ENCODE measurements around the gene CCDC149. TPM values are rescaled to one million over a fixed set of nuclear protein-coding genes. Genes with fewer than 3 reads are reported as not detected.

Gene CCDC149
- total RNA-seq, 1 experiment from 2014 or later, result 3.6 TPM

GRCh38 chr4:24858550-24858949, 54.3 kb downstream of the CCDC149 start:
- in situ Hi-C loops (cut with HindIII; ENCODE audit: low pct_unique_long_range_greater_than_20kb, low sequenced_read_pairs), result no loop called here
- H3K27me3 ChIP-seq (ENCODE audit: control insufficient read depth, insufficient read depth, low read length), result no peaks in the 10 kb centered on the region
- BruUV-seq (replicated peaks), result no TSS peak
- DNase-seq (ENCODE audit: low read depth, low spot score) (no peak), ATAC-seq (no peak)
- POLR2A ChIA-PET, result no interaction called here
- H3K36me3 ChIP-seq (ENCODE audit: control insufficient read depth, insufficient read depth, low read length), result no peaks in the 10 kb centered on the region
- H3K27ac ChIP-seq (ENCODE audit: low read length), result no peak overlapping the region
- H3K9me3 ChIP-seq (ENCODE audit: control insufficient read depth, insufficient read depth, low read depth, low read length), result no peaks in the 10 kb centered on the region
- H3K4me3 ChIP-seq (ENCODE audit: low read depth in 2 of 2, low read length in 2 of 2), result no peak overlapping the region
- intact Hi-C loops (cut with micrococcal nuclease; ENCODE audit: unreplicated experiment), result no loop called here
- CTCF ChIA-PET, result no interaction called here
- TF ChIP-seq, protein P1, sequence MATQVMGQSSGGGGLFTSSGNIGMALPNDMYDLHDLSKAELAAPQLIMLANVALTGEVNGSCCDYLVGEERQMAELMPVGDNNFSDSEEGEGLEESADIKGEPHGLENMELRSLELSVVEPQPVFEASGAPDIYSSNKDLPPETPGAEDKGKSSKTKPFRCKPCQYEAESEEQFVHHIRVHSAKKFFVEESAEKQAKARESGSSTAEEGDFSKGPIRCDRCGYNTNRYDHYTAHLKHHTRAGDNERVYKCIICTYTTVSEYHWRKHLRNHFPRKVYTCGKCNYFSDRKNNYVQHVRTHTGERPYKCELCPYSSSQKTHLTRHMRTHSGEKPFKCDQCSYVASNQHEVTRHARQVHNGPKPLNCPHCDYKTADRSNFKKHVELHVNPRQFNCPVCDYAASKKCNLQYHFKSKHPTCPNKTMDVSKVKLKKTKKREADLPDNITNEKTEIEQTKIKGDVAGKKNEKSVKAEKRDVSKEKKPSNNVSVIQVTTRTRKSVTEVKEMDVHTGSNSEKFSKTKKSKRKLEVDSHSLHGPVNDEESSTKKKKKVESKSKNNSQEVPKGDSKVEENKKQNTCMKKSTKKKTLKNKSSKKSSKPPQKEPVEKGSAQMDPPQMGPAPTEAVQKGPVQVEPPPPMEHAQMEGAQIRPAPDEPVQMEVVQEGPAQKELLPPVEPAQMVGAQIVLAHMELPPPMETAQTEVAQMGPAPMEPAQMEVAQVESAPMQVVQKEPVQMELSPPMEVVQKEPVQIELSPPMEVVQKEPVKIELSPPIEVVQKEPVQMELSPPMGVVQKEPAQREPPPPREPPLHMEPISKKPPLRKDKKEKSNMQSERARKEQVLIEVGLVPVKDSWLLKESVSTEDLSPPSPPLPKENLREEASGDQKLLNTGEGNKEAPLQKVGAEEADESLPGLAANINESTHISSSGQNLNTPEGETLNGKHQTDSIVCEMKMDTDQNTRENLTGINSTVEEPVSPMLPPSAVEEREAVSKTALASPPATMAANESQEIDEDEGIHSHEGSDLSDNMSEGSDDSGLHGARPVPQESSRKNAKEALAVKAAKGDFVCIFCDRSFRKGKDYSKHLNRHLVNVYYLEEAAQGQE (IDR thresholded peaks at IDR 0.05; ENCODE audit: insufficient read depth in 1 of 2, low read depth in 2 of 2, low read length in 1 of 2), result no peak
- TF ChIP-seq POLR2AphosphoS5 (IDR thresholded peaks at IDR 0.05; ENCODE audit: low read depth, low read length), result no peak
- H3K4me1 ChIP-seq (ENCODE audit: control insufficient read depth, insufficient read depth, low read length), result no peaks in the 10 kb centered on the region

GRCh38 chr4:24858026-24858425, 54.8 kb downstream of the CCDC149 start:
- no TSS peak for BruUV-seq (replicated peaks)
- ATAC-seq (no peak), DNase-seq (ENCODE audit: low read depth, low spot score) (no peak)
- Histone ChIP-seq H3K27ac (ENCODE audit: low read length) (no peak overlapping the region), H3K36me3 (ENCODE audit: control insufficient read depth, insufficient read depth, low read length) (no peaks in the 10 kb centered on the region), H3K27me3 (ENCODE audit: control insufficient read depth, insufficient read depth, low read length) (no peaks in the 10 kb centered on the region), H3K4me1 (ENCODE audit: control insufficient read depth, insufficient read depth, low read length) (no peaks in the 10 kb centered on the region), H3K9me3 (ENCODE audit: control insufficient read depth, insufficient read depth, low read depth, low read length) (no peaks in the 10 kb centered on the region), H3K4me3 (ENCODE audit: low read depth in 2 of 2, low read length in 2 of 2) (no peak overlapping the region)
- ChIA-PET POLR2A (no interaction called here), CTCF (no interaction called here)
- TF ChIP-seq, protein P2, sequence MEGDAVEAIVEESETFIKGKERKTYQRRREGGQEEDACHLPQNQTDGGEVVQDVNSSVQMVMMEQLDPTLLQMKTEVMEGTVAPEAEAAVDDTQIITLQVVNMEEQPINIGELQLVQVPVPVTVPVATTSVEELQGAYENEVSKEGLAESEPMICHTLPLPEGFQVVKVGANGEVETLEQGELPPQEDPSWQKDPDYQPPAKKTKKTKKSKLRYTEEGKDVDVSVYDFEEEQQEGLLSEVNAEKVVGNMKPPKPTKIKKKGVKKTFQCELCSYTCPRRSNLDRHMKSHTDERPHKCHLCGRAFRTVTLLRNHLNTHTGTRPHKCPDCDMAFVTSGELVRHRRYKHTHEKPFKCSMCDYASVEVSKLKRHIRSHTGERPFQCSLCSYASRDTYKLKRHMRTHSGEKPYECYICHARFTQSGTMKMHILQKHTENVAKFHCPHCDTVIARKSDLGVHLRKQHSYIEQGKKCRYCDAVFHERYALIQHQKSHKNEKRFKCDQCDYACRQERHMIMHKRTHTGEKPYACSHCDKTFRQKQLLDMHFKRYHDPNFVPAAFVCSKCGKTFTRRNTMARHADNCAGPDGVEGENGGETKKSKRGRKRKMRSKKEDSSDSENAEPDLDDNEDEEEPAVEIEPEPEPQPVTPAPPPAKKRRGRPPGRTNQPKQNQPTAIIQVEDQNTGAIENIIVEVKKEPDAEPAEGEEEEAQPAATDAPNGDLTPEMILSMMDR (IDR thresholded peaks at IDR 0.05), result no peak
- TF ChIP-seq, protein P1 (IDR thresholded peaks at IDR 0.05; ENCODE audit: insufficient read depth in 1 of 2, low read depth in 2 of 2, low read length in 1 of 2), result no peak
- TF ChIP-seq TCF7L2 (IDR thresholded peaks at IDR 0.05; ENCODE audit: low read depth, low read length) (no peak), SIN3A (IDR thresholded peaks at IDR 0.05; ENCODE audit: borderline replicate concordance, insufficient read depth, low read depth, low read length) (no peak), POLR2AphosphoS5 (IDR thresholded peaks at IDR 0.05; ENCODE audit: low read depth, low read length) (no peak)
- intact Hi-C loops (cut with micrococcal nuclease; ENCODE audit: unreplicated experiment), result no loop called here
- in situ Hi-C loops (cut with HindIII; ENCODE audit: low pct_unique_long_range_greater_than_20kb, low sequenced_read_pairs), result no loop called here

All from Panc1 (cell line).